Measurements from ENCODE around the gene STEAP2.

DNA sequence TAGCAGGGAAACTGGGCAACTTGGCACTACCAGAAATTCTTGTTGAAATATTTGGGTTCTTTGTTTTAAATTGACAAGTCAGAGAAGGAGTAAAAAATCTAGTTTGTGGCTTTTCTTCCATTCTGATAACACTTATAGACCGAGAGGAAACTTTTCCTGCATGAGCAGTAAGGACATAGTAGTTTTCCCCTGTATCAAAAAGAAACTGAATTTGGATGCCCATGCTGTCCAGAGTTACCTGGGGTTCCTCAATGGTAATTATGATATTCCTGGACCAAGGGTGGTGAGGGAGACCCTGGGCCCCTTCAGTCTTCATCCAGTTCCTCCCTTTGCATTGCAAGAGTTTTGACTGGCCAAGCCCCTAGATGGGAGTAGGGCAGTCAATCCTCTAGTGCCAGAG, 19.9 kb upstream of the STEAP2 start:
- no peak for TF ChIP-seq CTCF (IDR thresholded peaks at IDR 0.05; ENCODE audit: low read depth, low read length)
- no peak for TF ChIP-seq EZH2phosphoT487 (IDR thresholded peaks at IDR 0.05; ENCODE audit: low read depth)

Measured in OCI-LY3 (cell line).